SK-N-SH treated with all-trans-retinoic acid at 6 μM for 48 hours (cell line): ENCODE measurements around the gene EIF3I.

Source experiments
- ATAC-seq: fragments of 200-7000 bp; cut with Tn5 transposase; 3 replicates; pipeline ENCODE4 v1.9.1; 2020; ENCODE audit warnings: mild to moderate bottlenecking, moderate library complexity
- ARNTL ChIP-seq: fragments of 450-650 bp; formaldehyde crosslinking; IDR thresholded peaks from 2 replicates; pipeline ENCODE4 v1.5.0; 2020; ENCODE audit warnings: low read depth, mild to moderate bottlenecking, moderate library complexity, borderline replicate concordance
- CSDC2 ChIP-seq: fragments of 250-450 bp; sonication (Bioruptor Pico); IDR thresholded peaks from 2 replicates; pipeline ENCODE4 v1.5.0; 2020; ENCODE audit warnings: mild to moderate bottlenecking, moderate library complexity
- ESRRG ChIP-seq: fragments of 250-450 bp; sonication (Bioruptor Pico); IDR thresholded peaks from 2 replicates; pipeline ENCODE4 v1.6.1; 2021; ENCODE audit warnings: mild to moderate bottlenecking
- GLIS3 ChIP-seq: fragments of 250-450 bp; sonication (Bioruptor Pico); IDR thresholded peaks from 2 replicates; pipeline ENCODE4 v1.5.0; 2020; ENCODE audit warnings: mild to moderate bottlenecking, moderate library complexity
- ISL1 ChIP-seq: fragments of 250-450 bp; sonication (Bioruptor Pico); IDR thresholded peaks from 2 replicates; pipeline ENCODE4 v2.1.2; 2022; ENCODE audit warnings: mild to moderate bottlenecking, moderate library complexity
- OSR1 ChIP-seq: fragments of 250-450 bp; sonication (Bioruptor Pico); IDR thresholded peaks from 2 replicates; pipeline ENCODE4 v1.8.0; 2022; ENCODE audit warnings: moderate library complexity, mild to moderate bottlenecking, inconsistent platforms
- RARB ChIP-seq: fragments of 250-450 bp; sonication (Bioruptor Pico); IDR thresholded peaks from 2 replicates; pipeline ENCODE4 v1.8.0; 2021; ENCODE audit warnings: mild to moderate bottlenecking, moderate library complexity
- SNAI2 ChIP-seq: fragments of 250-450 bp; sonication (Bioruptor Pico); IDR thresholded peaks from 2 replicates; pipeline ENCODE4 v1.5.0; 2020; ENCODE audit warnings: mild to moderate bottlenecking, moderate library complexity
- TOX ChIP-seq: fragments of 250-450 bp; sonication (Bioruptor Pico); IDR thresholded peaks from 2 replicates; pipeline ENCODE4 v1.8.0; 2021; ENCODE audit warnings: mild to moderate bottlenecking, moderate library complexity, borderline replicate concordance
- ZC3H10 ChIP-seq: fragments of 250-450 bp; sonication (Bioruptor Pico); IDR thresholded peaks from 2 replicates; pipeline ENCODE4 v1.5.1; 2021; ENCODE audit warnings: mild to moderate bottlenecking, moderate library complexity
- ZFP3 ChIP-seq: fragments of 250-450 bp; sonication (Bioruptor Pico); IDR thresholded peaks from 2 replicates; pipeline ENCODE4 v1.5.0; 2020; ENCODE audit warnings: mild to moderate bottlenecking, moderate library complexity
- ZFP30 ChIP-seq: fragments of 450-650 bp; formaldehyde crosslinking; IDR thresholded peaks from 2 replicates; pipeline ENCODE4 v1.5.0; 2022; ENCODE audit warnings: mild to moderate bottlenecking, moderate library complexity
- ZNF565 ChIP-seq: fragments of 450-650 bp; formaldehyde crosslinking; conservative IDR thresholded peaks from 2 replicates; pipeline ENCODE4 v1.5.0; 2020; ENCODE audit warnings: low read depth, mild to moderate bottlenecking, moderate library complexity
- ZNF70 ChIP-seq: fragments of 450-650 bp; formaldehyde crosslinking; IDR thresholded peaks from 2 replicates; pipeline ENCODE4 v1.5.0; 2020; ENCODE audit warnings: mild to moderate bottlenecking, moderate library complexity
- ZNF8 ChIP-seq: fragments of 450-650 bp; formaldehyde crosslinking; IDR thresholded peaks from 2 replicates; pipeline ENCODE4 v1.5.0; 2020; ENCODE audit warnings: mild to moderate bottlenecking, moderate library complexity
- TF ChIP-seq, protein P1 (sequence below): fragments of 250-450 bp; sonication (Bioruptor Pico); IDR thresholded peaks from 2 replicates; pipeline ENCODE4 v1.5.0; 2020; ENCODE audit warnings: mild to moderate bottlenecking, moderate library complexity
- TF ChIP-seq, protein P2 (sequence below): fragments of 250-450 bp; sonication (Bioruptor Pico); IDR thresholded peaks from 2 replicates; pipeline ENCODE4 v1.8.0; 2021; ENCODE audit warnings: low read depth, mild to moderate bottlenecking, moderate library complexity, borderline replicate concordance
- TF ChIP-seq, protein P3 (sequence below): fragments of 250-450 bp; sonication (Bioruptor Pico); IDR thresholded peaks from 2 replicates; pipeline ENCODE4 v1.8.0; 2020; ENCODE audit warnings: mild to moderate bottlenecking, moderate library complexity, borderline replicate concordance
- TF ChIP-seq, protein P4 (sequence below): fragments of 250-450 bp; sonication (Bioruptor Pico); IDR thresholded peaks from 2 replicates; pipeline ENCODE4 v1.5.1; 2021; ENCODE audit warnings: mild to moderate bottlenecking, moderate library complexity
- TF ChIP-seq, protein P5 (sequence below): fragments of 250-450 bp; sonication (Bioruptor Pico); IDR thresholded peaks from 2 replicates; pipeline ENCODE4 v1.5.1; 2020; ENCODE audit warnings: low read depth, mild to moderate bottlenecking, moderate library complexity

The EIF3I gene

DNA sequence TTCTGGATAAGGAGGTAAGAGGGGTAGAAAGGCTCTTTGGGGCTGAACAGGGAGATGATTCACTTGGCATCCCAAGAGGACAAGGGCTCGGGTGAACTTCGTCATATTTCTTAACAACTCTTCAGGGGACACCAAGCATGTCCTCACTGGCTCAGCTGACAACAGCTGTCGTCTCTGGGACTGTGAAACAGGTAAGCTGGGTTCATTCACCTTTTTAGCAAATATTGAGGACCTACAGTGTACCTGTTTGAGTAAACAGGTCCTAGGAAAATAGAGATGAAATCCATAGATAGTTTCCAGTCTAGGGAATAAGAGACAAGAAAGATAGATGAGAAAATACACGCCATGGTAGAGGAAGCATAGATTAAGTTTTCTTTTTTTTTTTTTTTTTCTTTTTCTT, 2.1 kb downstream of the EIF3I start:
- no peak for ATAC-seq
- TF ChIP-seq, protein P1, sequence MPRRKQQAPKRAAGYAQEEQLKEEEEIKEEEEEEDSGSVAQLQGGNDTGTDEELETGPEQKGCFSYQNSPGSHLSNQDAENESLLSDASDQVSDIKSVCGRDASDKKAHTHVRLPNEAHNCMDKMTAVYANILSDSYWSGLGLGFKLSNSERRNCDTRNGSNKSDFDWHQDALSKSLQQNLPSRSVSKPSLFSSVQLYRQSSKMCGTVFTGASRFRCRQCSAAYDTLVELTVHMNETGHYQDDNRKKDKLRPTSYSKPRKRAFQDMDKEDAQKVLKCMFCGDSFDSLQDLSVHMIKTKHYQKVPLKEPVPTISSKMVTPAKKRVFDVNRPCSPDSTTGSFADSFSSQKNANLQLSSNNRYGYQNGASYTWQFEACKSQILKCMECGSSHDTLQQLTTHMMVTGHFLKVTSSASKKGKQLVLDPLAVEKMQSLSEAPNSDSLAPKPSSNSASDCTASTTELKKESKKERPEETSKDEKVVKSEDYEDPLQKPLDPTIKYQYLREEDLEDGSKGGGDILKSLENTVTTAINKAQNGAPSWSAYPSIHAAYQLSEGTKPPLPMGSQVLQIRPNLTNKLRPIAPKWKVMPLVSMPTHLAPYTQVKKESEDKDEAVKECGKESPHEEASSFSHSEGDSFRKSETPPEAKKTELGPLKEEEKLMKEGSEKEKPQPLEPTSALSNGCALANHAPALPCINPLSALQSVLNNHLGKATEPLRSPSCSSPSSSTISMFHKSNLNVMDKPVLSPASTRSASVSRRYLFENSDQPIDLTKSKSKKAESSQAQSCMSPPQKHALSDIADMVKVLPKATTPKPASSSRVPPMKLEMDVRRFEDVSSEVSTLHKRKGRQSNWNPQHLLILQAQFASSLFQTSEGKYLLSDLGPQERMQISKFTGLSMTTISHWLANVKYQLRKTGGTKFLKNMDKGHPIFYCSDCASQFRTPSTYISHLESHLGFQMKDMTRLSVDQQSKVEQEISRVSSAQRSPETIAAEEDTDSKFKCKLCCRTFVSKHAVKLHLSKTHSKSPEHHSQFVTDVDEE (CRISPR knock-in tag), result no peak
- TF ChIP-seq, protein P2, sequence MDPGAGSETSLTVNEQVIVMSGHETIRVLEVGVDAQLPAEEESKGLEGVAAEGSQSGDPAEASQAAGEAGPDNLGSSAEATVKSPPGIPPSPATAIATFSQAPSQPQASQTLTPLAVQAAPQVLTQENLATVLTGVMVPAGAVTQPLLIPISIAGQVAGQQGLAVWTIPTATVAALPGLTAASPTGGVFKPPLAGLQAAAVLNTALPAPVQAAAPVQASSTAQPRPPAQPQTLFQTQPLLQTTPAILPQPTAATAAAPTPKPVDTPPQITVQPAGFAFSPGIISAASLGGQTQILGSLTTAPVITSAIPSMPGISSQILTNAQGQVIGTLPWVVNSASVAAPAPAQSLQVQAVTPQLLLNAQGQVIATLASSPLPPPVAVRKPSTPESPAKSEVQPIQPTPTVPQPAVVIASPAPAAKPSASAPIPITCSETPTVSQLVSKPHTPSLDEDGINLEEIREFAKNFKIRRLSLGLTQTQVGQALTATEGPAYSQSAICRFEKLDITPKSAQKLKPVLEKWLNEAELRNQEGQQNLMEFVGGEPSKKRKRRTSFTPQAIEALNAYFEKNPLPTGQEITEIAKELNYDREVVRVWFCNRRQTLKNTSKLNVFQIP, result no peak
- TF ChIP-seq, protein P3, sequence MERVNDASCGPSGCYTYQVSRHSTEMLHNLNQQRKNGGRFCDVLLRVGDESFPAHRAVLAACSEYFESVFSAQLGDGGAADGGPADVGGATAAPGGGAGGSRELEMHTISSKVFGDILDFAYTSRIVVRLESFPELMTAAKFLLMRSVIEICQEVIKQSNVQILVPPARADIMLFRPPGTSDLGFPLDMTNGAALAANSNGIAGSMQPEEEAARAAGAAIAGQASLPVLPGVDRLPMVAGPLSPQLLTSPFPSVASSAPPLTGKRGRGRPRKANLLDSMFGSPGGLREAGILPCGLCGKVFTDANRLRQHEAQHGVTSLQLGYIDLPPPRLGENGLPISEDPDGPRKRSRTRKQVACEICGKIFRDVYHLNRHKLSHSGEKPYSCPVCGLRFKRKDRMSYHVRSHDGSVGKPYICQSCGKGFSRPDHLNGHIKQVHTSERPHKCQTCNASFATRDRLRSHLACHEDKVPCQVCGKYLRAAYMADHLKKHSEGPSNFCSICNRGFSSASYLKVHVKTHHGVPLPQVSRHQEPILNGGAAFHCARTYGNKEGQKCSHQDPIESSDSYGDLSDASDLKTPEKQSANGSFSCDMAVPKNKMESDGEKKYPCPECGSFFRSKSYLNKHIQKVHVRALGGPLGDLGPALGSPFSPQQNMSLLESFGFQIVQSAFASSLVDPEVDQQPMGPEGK, result no peak
- TF ChIP-seq TOX (CRISPR knock-in tag) (no peak), ISL1 (no peak), ZFP3 (no peak), ZNF8 (CRISPR knock-in tag) (no peak), OSR1 (CRISPR knock-in tag) (no peak), RARB (CRISPR knock-in tag) (no peak), ZC3H10 (CRISPR knock-in tag) (no peak)
- TF ChIP-seq, protein P4, sequence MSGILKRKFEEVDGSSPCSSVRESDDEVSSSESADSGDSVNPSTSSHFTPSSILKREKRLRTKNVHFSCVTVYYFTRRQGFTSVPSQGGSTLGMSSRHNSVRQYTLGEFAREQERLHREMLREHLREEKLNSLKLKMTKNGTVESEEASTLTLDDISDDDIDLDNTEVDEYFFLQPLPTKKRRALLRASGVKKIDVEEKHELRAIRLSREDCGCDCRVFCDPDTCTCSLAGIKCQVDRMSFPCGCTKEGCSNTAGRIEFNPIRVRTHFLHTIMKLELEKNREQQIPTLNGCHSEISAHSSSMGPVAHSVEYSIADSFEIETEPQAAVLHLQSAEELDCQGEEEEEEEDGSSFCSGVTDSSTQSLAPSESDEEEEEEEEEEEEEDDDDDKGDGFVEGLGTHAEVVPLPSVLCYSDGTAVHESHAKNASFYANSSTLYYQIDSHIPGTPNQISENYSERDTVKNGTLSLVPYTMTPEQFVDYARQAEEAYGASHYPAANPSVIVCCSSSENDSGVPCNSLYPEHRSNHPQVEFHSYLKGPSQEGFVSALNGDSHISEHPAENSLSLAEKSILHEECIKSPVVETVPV (CRISPR knock-in tag), result no peak

DNA sequence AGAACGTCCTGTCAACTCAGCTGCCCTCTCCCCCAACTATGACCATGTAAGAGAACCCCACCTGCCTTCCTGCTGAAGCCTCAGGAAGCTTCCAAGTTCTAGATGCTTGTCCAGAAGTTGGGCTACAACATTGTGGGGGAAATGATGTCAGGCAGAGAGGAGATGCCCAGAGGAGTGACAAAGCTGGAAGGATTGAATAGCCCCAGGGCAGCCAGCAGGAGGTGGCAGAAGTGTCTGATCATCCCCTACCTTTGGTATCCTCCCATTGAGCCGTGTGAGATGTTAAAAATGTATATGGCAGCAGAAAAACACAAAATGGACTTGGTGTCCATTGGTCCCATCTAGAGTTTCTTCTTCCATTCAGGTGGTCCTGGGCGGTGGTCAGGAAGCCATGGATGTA, 6.6 kb downstream of the EIF3I start:
- ATAC-seq, result no peak
- TF ChIP-seq ZC3H10 (CRISPR knock-in tag), result no peak
- no peak for TF ChIP-seq GLIS3
- TF ChIP-seq, protein P4 (CRISPR knock-in tag), result no peak
- TF ChIP-seq, protein P5, sequence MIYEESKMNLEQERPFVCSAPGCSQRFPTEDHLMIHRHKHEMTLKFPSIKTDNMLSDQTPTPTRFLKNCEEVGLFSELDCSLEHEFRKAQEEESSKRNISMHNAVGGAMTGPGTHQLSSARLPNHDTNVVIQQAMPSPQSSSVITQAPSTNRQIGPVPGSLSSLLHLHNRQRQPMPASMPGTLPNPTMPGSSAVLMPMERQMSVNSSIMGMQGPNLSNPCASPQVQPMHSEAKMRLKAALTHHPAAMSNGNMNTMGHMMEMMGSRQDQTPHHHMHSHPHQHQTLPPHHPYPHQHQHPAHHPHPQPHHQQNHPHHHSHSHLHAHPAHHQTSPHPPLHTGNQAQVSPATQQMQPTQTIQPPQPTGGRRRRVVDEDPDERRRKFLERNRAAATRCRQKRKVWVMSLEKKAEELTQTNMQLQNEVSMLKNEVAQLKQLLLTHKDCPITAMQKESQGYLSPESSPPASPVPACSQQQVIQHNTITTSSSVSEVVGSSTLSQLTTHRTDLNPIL (CRISPR knock-in tag), result no peak
- TF ChIP-seq ESRRG, result no peak
- TF ChIP-seq OSR1 (CRISPR knock-in tag), result no peak
- TF ChIP-seq RARB (CRISPR knock-in tag), result no peak
- TF ChIP-seq ARNTL (CRISPR knock-in tag), result no peak
- TF ChIP-seq CSDC2 (CRISPR knock-in tag), result no peak
- TF ChIP-seq TOX (CRISPR knock-in tag), result no peak
- TF ChIP-seq ZNF8 (CRISPR knock-in tag), result no peak
- TF ChIP-seq, protein P3, result no peak
- TF ChIP-seq ZFP30 (CRISPR knock-in tag), result no peak
- no peak for TF ChIP-seq ZNF70 (CRISPR knock-in tag)
- TF ChIP-seq SNAI2 (CRISPR knock-in tag), result no peak
- TF ChIP-seq, protein P1 (CRISPR knock-in tag), result no peak
- TF ChIP-seq ZNF565, result no peak
- TF ChIP-seq ISL1, result no peak
- TF ChIP-seq, all 23 proteins: peak for 0
